Endothelial cell of umbilical vein (primary cell): ENCODE data around the gene NR5A1. TPM values are rescaled to one million over a fixed set of nuclear protein-coding genes. Genes with fewer than 3 reads are reported as not detected.

Source experiments
- BruUV-seq: library from RNA; stranded (reverse); fragments of 400-500 nt; replicated peaks from 2 replicates; lab custom pipeline; 2021; lab: Mats Ljungman, UMichigan
- CTCF ChIA-PET: fragments of 300-600, 350-600 bp; sonication (Branson Sonifier 250); formaldehyde crosslinking; loops from one replicate; lab custom pipeline; 2021; ENCODE audit warnings: antibody characterized with exemption, inconsistent platforms; lab: Charles Lee
- POLR2A ChIA-PET: fragments of 300-600, 350-600 bp; sonication (Branson Sonifier 250); formaldehyde crosslinking; loops from one replicate; lab custom pipeline; 2021; ENCODE audit warnings: antibody characterized with exemption, inconsistent platforms; lab: Charles Lee
- DNase-seq: peaks from one replicate; pipeline ENCODE4 v3.0.0-alpha.2; 2011; ENCODE audit warnings: low read depth, low spot score
- FAIRE-seq: peaks from 2 replicates; lab custom pipeline; 2011; peaks lifted over from hg19 to GRCh38; lab: Jason Lieb, UNC
- H2AFZ ChIP-seq: 2 replicates; pipeline ENCODE4 v1.6.0; 2012; ENCODE audit warnings: low read depth, low read length, control low read depth, inconsistent platforms
- H3K27ac ChIP-seq: 2 replicates; pipeline ENCODE4 v1.5.1; 2011; ENCODE audit warnings: low read depth, mild to moderate bottlenecking, control low read depth, low read length, moderate library complexity; ENCODE audit not compliant: insufficient read depth
- H3K27me3 ChIP-seq, 2 experiments: 2 replicates each; pipeline versions ENCODE4 v1.6.0 to v1.6.1; 2011; ENCODE audit warnings: low read length in 2 of 2, mixed read lengths in 1 of 2; ENCODE audit not compliant: control insufficient read depth in 2 of 2, insufficient read depth in 2 of 2
- H3K36me3 ChIP-seq, 2 experiments: 2 replicates in 1 of 2; 3 replicates in 1 of 2; pipeline ENCODE4 v1.5.1; 2011; ENCODE audit warnings: low read length in 2 of 2, mild to moderate bottlenecking in 1 of 2, moderate library complexity in 1 of 2; ENCODE audit not compliant: control insufficient read depth in 2 of 2, insufficient read depth in 2 of 2; ENCODE audit errors: extremely low read depth in 1 of 2
- H3K4me1 ChIP-seq: 3 replicates; pipeline ENCODE4 v1.5.1; 2011; ENCODE audit warnings: mild to moderate bottlenecking, low read length; ENCODE audit not compliant: control insufficient read depth, insufficient read depth; ENCODE audit errors: extremely low read depth
- H3K4me2 ChIP-seq: 2 replicates; pipeline ENCODE4 v1.6.1; 2011; ENCODE audit warnings: low read length, control low read depth, mixed read lengths; ENCODE audit not compliant: insufficient read depth
- H3K4me3 ChIP-seq, 3 experiments: fragments of 200-600 bp in 1 of 3; sonication (generic), shearing (Covaris generic) in 1 of 3; replicated peaks in 1 of 3; 2 replicates each; pipeline ENCODE4 v1.5.1; 2011 to 2016; ENCODE audit warnings: control low read depth in 3 of 3, low read length in 3 of 3, mild to moderate bottlenecking in 2 of 3, inconsistent platforms in 1 of 3, low read depth in 1 of 3, moderate library complexity in 1 of 3; ENCODE audit not compliant: insufficient read depth in 1 of 3
- H3K79me2 ChIP-seq: 2 replicates; pipeline ENCODE4 v1.6.0; 2012; ENCODE audit warnings: low read length, inconsistent platforms; ENCODE audit not compliant: control insufficient read depth, insufficient read depth
- H3K9ac ChIP-seq: replicated peaks from 2 replicates; pipeline ENCODE3; 2011; ENCODE audit warnings: low read length, control low read depth; ENCODE audit not compliant: insufficient read depth; ENCODE audit errors: extremely low read depth
- H3K9me1 ChIP-seq: replicated peaks from 3 replicates; pipeline ENCODE4 v1.6.0; 2011; ENCODE audit warnings: mild to moderate bottlenecking, low read length; ENCODE audit not compliant: control insufficient read depth, insufficient read depth; ENCODE audit errors: extremely low read depth
- H3K9me3 ChIP-seq: replicated peaks from 2 replicates; pipeline ENCODE4 v1.5.1; 2012; ENCODE audit warnings: low read length, inconsistent platforms; ENCODE audit not compliant: control insufficient read depth, insufficient read depth
- H4K20me1 ChIP-seq: replicated peaks from 2 replicates; pipeline ENCODE3; 2011; ENCODE audit warnings: mild to moderate bottlenecking, low read length; ENCODE audit not compliant: control insufficient read depth, insufficient read depth; ENCODE audit errors: extremely low read depth
- EZH2 ChIP-seq: IDR thresholded peaks from 2 replicates; pipeline ENCODE4 v1.6.1; 2012; ENCODE audit warnings: borderline replicate concordance, low read depth, mild to moderate bottlenecking, moderate library complexity, low read length, inconsistent platforms; ENCODE audit not compliant: severe bottlenecking
- FOS ChIP-seq: IDR thresholded peaks from 2 replicates; pipeline ENCODE4 v1.6.1; 2011; ENCODE audit warnings: mild to moderate bottlenecking, low read length, moderate library complexity, borderline replicate concordance; ENCODE audit not compliant: insufficient read depth
- GATA2 ChIP-seq: IDR thresholded peaks from 2 replicates; pipeline ENCODE4 v1.7.0; 2011; ENCODE audit warnings: low read depth, mild to moderate bottlenecking, moderate library complexity, mixed read lengths, low read length; ENCODE audit not compliant: insufficient read length, insufficient read depth
- JUN ChIP-seq: IDR thresholded peaks from 2 replicates; pipeline ENCODE4 v1.6.1; 2011; ENCODE audit warnings: borderline replicate concordance, low read depth; ENCODE audit not compliant: insufficient read length, insufficient read depth
- MYC ChIP-seq: IDR thresholded peaks from one replicate; pipeline ENCODE4 v1.6.1; 2011; ENCODE audit warnings: mild to moderate bottlenecking, low read depth, low read length
- POLR2A ChIP-seq: IDR thresholded peaks from 2 replicates; pipeline ENCODE4 v1.6.1; 2012; ENCODE audit warnings: low read depth, mild to moderate bottlenecking, control low read depth, low read length
- POLR2AphosphoS5 ChIP-seq: IDR thresholded peaks from 2 replicates; pipeline ENCODE4 v1.6.1; 2012; ENCODE audit warnings: low read depth, mild to moderate bottlenecking, control low read depth, low read length, moderate library complexity; ENCODE audit not compliant: insufficient read depth
- dilution Hi-C: fragments of 300-500 bp; cut with MboI; formaldehyde crosslinking; loops from one replicate; pipeline ENCODE4 v1.15.0; 2019; ENCODE audit warnings: low sequenced_read_pairs; ENCODE audit not compliant: extremely low pct_ligation_motif_present
- intact Hi-C: fragments of 100-400 bp; cut with micrococcal nuclease; formaldehyde crosslinking; loops from one replicate; pipeline ENCODE4 v1.10.0; 2022
- polyA plus RNA-seq, 4 experiments: library from polyadenylated mRNA; depleted of rRNA in 3 of 4; stranded (reverse) in 3 of 4; unstranded in 1 of 4; fragments of >200 nt; gene quantifications; 2 replicates each; pipeline versions ENCODE4 v1.2.1 to v1.2.3, GENCODE V29; 2011 to 2012; ENCODE audit warnings: missing spikeins in 1 of 4
- total RNA-seq: library from RNA; stranded (reverse); gene quantifications from 2 replicates; pipeline ENCODE4 v1.2.3, GENCODE V29; 2021
- TF ChIP-seq, protein P1 (sequence below), 2 donors: IDR thresholded peaks; 1 replicate in 1 of 2; 2 replicates in 1 of 2; pipeline ENCODE4 v1.5.1; 2011; ENCODE audit warnings: low read length in 2 of 2, mild to moderate bottlenecking in 2 of 2, moderate library complexity in 2 of 2, control low read depth in 1 of 2, inconsistent platforms in 1 of 2, low read depth in 1 of 2; ENCODE audit not compliant: insufficient read depth in 1 of 2; ENCODE audit errors: extremely low read depth in 1 of 2
- TF ChIP-seq, protein P2 (sequence below): IDR thresholded peaks from 2 replicates; pipeline ENCODE4 v1.6.1; 2011; ENCODE audit not compliant: insufficient read depth, insufficient read length

NR5A1 gene
- total and polyA plus RNA-seq, 2 donors (not counting 3 experiments of a cell fraction or from before 2014, with no cell fraction given): not detected

DNA sequence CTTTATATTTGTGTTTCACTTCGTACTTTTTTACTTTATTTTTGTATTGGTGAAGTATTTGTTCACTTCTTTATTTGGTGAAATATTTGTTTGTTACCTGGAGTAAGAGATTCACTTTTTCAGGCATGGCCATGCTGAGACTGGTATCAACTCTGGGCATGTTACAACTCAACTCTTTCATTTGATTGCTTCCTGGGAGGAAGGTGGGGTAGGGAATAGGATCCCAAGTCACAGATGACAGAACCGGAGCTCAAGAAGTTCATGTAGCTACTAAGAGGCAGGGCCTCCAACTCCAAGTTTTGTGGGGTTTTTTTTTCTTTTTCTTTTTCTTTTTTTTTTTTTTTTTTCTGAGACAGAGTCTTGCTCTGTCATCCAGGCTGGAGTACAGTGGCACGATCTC, 63.0 kb downstream of the NR5A1 start:
- no TSS peak for BruUV-seq
- Histone ChIP-seq H3K4me1 (no peaks in the 10 kb centered on the region), H3K9me1 (no peaks in the 10 kb centered on the region), H3K79me2 (no peaks in the 10 kb centered on the region), H3K27ac (no peak overlapping the region), H4K20me1 (no peaks in the 10 kb centered on the region), H3K4me2 (no peak overlapping the region), H3K27me3 (no peaks in the 10 kb centered on the region), H3K9ac (no peak overlapping the region), H3K36me3 (no peaks in the 10 kb centered on the region), H2AFZ (no peak overlapping the region), H3K4me3 (no peak overlapping the region), H3K9me3 (no peaks in the 10 kb centered on the region)
- no peak for TF ChIP-seq JUN
- TF ChIP-seq, protein P1, sequence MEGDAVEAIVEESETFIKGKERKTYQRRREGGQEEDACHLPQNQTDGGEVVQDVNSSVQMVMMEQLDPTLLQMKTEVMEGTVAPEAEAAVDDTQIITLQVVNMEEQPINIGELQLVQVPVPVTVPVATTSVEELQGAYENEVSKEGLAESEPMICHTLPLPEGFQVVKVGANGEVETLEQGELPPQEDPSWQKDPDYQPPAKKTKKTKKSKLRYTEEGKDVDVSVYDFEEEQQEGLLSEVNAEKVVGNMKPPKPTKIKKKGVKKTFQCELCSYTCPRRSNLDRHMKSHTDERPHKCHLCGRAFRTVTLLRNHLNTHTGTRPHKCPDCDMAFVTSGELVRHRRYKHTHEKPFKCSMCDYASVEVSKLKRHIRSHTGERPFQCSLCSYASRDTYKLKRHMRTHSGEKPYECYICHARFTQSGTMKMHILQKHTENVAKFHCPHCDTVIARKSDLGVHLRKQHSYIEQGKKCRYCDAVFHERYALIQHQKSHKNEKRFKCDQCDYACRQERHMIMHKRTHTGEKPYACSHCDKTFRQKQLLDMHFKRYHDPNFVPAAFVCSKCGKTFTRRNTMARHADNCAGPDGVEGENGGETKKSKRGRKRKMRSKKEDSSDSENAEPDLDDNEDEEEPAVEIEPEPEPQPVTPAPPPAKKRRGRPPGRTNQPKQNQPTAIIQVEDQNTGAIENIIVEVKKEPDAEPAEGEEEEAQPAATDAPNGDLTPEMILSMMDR (IDR thresholded peaks at IDR 0.05; ENCODE audit: extremely low read depth in 1 of 2, insufficient read depth in 1 of 2, low read depth in 1 of 2, low read length in 2 of 2): no peak
- TF ChIP-seq GATA2: no peak
- no peak for TF ChIP-seq EZH2
- TF ChIP-seq POLR2AphosphoS5: no peak
- TF ChIP-seq MYC: no peak
- TF ChIP-seq POLR2A: no peak
- no peak for TF ChIP-seq FOS
- TF ChIP-seq, protein P2, sequence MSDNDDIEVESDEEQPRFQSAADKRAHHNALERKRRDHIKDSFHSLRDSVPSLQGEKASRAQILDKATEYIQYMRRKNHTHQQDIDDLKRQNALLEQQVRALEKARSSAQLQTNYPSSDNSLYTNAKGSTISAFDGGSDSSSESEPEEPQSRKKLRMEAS: no peak
- ChIA-PET CTCF (interaction anchor here (1.3 kb wide), 1 partner anchor 93 kb away, joined by 4 read pairs; no protein-coding TSS in a partner anchor), POLR2A (no interaction called here)
- FAIRE-seq (no peak), DNase-seq (no peak)
- intact Hi-C loops: no loop called here
- dilution Hi-C loops: no loop called here
